Activated CD8-positive, alpha-beta T cell treated with anti-CD3 and anti-CD28 coated beads for 36 hours (primary cell): ENCODE results near the gene DNAH6. TPM values are rescaled to one million over a fixed set of nuclear protein-coding genes. Genes with fewer than 3 reads are reported as not detected.

Source experiments
- ATAC-seq: fragments of 200-7000 bp; cut with Tn5 transposase; one replicate; pipeline ENCODE4 v1.10.0; 2021; ENCODE audit warnings: mild to moderate bottlenecking, moderate library complexity
- CTCF ChIA-PET: fragments of 350-600 bp; sonication (Branson Sonifier 250); formaldehyde crosslinking; loops from one replicate; lab custom pipeline; 2021; ENCODE audit warnings: antibody characterized with exemption; lab: Charles Lee
- POLR2A ChIA-PET: fragments of 350-600 bp; sonication (Branson Sonifier 250); formaldehyde crosslinking; loops from one replicate; lab custom pipeline; 2021; ENCODE audit warnings: antibody characterized with exemption; lab: Charles Lee
- DNase-seq: peaks from one replicate; pipeline ENCODE4 v3.0.0-alpha.2; 2020
- H3K27ac Mint-ChIP-seq: one replicate; pipeline ENCODE4 v1.8.0; 2021; ENCODE audit warnings: mild to moderate bottlenecking, mixed read lengths
- H3K27me3 Mint-ChIP-seq: one replicate; pipeline ENCODE4 v1.8.0; 2021; ENCODE audit warnings: mixed read lengths
- H3K36me3 Mint-ChIP-seq: one replicate; pipeline ENCODE4 v1.8.0; 2021; ENCODE audit warnings: low read depth, mixed read lengths
- H3K4me1 Mint-ChIP-seq: one replicate; pipeline ENCODE4 v1.8.0; 2021; ENCODE audit warnings: low read depth, mixed read lengths
- H3K4me3 Mint-ChIP-seq: one replicate; pipeline ENCODE4 v1.8.0; 2021; ENCODE audit warnings: mild to moderate bottlenecking, moderate library complexity, mixed read lengths
- H3K9me3 Mint-ChIP-seq: one replicate; pipeline ENCODE4 v1.8.0; 2021; ENCODE audit warnings: mixed read lengths
- intact Hi-C: fragments of 100-400 bp; cut with micrococcal nuclease; formaldehyde crosslinking; loops from one replicate; pipeline ENCODE4 v1.10.0; 2022
- total RNA-seq, 2 experiments: library from RNA; stranded (reverse); gene quantifications; one replicate each; pipeline ENCODE4 v1.2.3, GENCODE V29; 2021
- TF ChIP-seq, protein P1 (sequence below): fragments of 200-600 bp; IDR thresholded peaks from one replicate; pipeline ENCODE4 v1.8.0; 2022; ENCODE audit warnings: antibody characterized with exemption, mild to moderate bottlenecking

Gene DNAH6
- total RNA-seq, 2 experiments from 2014 or later, result 0.90 to 1.3 TPM

DNA sequence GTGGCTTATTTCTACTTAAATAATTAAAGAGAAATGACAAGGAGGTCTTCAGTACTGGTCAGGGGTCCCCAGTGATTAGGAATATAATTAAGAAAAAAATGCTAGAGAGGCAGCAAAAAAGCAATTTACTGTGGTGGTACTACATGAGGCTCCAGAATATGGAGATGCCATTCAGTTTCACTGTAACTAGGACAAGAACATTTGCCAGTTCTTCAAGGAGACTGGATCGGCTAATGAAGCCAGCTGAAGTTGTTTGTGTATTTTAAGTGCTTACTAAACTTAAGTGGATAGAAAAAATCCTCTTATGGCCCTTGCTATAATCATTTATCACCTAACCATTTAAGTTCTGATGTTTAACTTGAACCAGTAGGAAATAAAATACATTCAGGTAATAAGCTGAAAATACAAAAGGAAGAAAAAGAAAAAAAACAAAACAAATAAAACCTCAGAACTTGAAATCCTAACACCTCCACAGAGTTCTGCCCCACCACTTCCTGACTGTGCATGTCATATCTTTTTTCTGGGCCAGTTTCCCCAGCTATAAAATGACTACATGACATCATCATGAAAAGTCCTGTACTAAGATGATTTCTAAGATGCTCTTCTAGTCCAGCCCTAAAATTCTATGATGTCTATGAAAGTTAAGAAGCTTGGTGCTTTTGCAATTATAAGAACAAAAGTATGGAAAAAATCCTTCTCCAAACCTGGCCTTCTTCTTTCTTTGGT lies 266.6 kb downstream of the DNAH6 start:
- H3K27ac Mint-ChIP-seq, result peak overlapping the region; percentile 90
- DNase-seq (peak; percentile 62), ATAC-seq (peak; percentile 76)
- peaks cover 18% of the 10 kb centered on the region for H3K9me3 Mint-ChIP-seq
- intact Hi-C loops, result loop anchor here (1.0 to 10.0 kb wide), 2 partner anchors 34 to 62 kb away; no protein-coding TSS in a partner anchor
- H3K36me3 Mint-ChIP-seq, result peaks cover 9% of the 10 kb centered on the region
- peak overlapping the region; percentile 36 for H3K4me3 Mint-ChIP-seq
- CTCF ChIA-PET, result interaction anchor here (0.7 to 2.3 kb wide), 5 partner anchors 13 to 143 kb away, joined by 3 to 8 read pairs (median 4); no protein-coding TSS in a partner anchor
- no peaks in the 10 kb centered on the region for H3K27me3 Mint-ChIP-seq
- POLR2A ChIA-PET, result interaction anchor here (0.7 to 1.8 kb wide), 4 partner anchors 10 to 546 kb away, joined by 3 to 9 read pairs (median 3); no protein-coding TSS in a partner anchor
- TF ChIP-seq, protein P1, sequence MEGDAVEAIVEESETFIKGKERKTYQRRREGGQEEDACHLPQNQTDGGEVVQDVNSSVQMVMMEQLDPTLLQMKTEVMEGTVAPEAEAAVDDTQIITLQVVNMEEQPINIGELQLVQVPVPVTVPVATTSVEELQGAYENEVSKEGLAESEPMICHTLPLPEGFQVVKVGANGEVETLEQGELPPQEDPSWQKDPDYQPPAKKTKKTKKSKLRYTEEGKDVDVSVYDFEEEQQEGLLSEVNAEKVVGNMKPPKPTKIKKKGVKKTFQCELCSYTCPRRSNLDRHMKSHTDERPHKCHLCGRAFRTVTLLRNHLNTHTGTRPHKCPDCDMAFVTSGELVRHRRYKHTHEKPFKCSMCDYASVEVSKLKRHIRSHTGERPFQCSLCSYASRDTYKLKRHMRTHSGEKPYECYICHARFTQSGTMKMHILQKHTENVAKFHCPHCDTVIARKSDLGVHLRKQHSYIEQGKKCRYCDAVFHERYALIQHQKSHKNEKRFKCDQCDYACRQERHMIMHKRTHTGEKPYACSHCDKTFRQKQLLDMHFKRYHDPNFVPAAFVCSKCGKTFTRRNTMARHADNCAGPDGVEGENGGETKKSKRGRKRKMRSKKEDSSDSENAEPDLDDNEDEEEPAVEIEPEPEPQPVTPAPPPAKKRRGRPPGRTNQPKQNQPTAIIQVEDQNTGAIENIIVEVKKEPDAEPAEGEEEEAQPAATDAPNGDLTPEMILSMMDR, result no peak
- peaks cover 68% of the 10 kb centered on the region for H3K4me1 Mint-ChIP-seq

DNA sequence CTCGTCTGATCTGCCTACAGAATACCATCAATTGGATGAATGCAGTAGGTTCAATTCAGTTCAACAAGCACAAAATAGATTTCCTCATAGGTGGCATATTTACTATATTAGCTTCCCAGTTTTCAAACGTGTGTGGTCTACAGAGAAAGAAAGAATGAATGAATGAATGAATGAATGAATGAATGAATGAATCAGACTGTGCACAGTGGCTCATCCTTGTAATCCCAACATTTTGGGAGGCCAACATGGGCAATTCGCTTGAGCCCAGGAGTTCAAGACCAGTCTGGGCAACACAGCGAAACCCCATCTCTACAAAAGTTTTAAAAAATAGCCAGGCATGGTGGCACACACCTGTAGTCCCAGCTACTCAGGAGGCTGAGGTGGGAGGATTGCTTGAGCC lies 269.7 kb downstream of the DNAH6 start:
- no peak for DNase-seq
- Mint-ChIP-seq H3K27me3 (no peaks in the 10 kb centered on the region), H3K4me1 (peaks cover 43% of the 10 kb centered on the region), H3K27ac (no peak overlapping the region), H3K36me3 (peaks cover 2% of the 10 kb centered on the region), H3K4me3 (no peak overlapping the region), H3K9me3 (peaks cover 8% of the 10 kb centered on the region)
- intact Hi-C loops, result loop anchor here (10.0 kb wide), 1 partner anchor 59 kb away; no protein-coding TSS in a partner anchor
- no peak for ATAC-seq
- CTCF ChIA-PET, result interaction anchor here (1.5 kb wide), 1 partner anchor 140 kb away, joined by 3 read pairs; no protein-coding TSS in a partner anchor
- POLR2A ChIA-PET, result interaction anchor here (1.3 kb wide), 1 partner anchor 35 kb away, joined by 4 read pairs; no protein-coding TSS in a partner anchor
- TF ChIP-seq, protein P1, result no peak

DNA sequence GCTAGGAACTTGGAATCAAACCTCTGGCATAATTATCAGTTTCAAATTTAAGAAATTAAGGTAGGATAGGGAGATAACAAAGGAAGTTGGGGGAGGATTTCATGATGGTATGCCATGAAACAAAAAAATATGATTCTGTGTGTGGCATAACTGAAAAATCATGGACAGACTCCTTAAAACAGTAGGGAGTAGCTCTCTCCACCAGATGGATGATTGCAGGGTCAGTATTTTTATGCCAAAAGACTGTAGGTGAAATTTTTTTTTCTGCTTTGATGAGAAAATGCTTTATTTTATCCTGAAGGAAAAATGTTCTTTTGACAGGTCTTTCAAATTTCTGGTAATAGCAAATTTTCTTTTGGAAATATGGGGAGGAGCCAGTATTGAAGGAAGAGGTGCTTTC lies 270.3 kb downstream of the DNAH6 start:
- intact Hi-C loops, result loop anchor here (10.0 kb wide), 1 partner anchor 58 kb away; no protein-coding TSS in a partner anchor
- ChIA-PET POLR2A (interaction anchor here (0.7 to 1.3 kb wide), 2 partner anchors 34 to 133 kb away, joined by 3 to 4 read pairs; no protein-coding TSS in a partner anchor), CTCF (interaction anchor here (1.5 kb wide), 1 partner anchor 140 kb away, joined by 3 read pairs; no protein-coding TSS in a partner anchor)
- H3K27me3 Mint-ChIP-seq, result no peaks in the 10 kb centered on the region
- no peak overlapping the region for H3K27ac Mint-ChIP-seq
- no peak for DNase-seq
- ATAC-seq, result no peak
- H3K9me3 Mint-ChIP-seq, result peaks cover 5% of the 10 kb centered on the region
- peaks cover 2% of the 10 kb centered on the region for H3K36me3 Mint-ChIP-seq
- no peak overlapping the region for H3K4me3 Mint-ChIP-seq
- TF ChIP-seq, protein P1, result no peak
- H3K4me1 Mint-ChIP-seq, result peaks cover 36% of the 10 kb centered on the region

DNA sequence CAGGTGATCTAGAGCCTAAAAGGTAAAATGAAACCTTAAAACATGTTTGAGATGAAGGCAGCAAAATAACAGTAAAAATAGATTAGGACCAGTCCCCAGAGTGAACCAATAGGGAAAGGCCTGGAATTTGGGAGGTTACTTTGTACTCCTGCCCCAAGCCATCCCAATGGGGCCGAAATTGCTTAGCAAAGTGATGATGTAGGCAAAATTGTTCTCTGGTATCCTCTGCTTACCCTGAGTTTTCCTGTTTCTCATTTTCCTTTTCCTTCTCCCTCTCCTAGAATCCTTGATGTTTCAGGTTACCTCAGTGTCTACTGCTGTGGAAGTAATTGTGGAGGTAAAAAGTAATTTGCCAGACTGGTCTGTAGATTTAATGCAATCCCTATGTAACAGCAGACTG lies 271.7 kb downstream of the DNAH6 start:
- ChIA-PET POLR2A (no interaction called here), CTCF (interaction anchor here (1.4 kb wide), 1 partner anchor 21 kb away, joined by 3 read pairs; no protein-coding TSS in a partner anchor)
- no peak for ATAC-seq
- TF ChIP-seq, protein P1, result no peak
- Mint-ChIP-seq H3K27me3 (no peaks in the 10 kb centered on the region), H3K4me1 (peaks cover 29% of the 10 kb centered on the region), H3K36me3 (peaks cover 3% of the 10 kb centered on the region), H3K9me3 (peaks cover 6% of the 10 kb centered on the region), H3K4me3 (no peak overlapping the region), H3K27ac (no peak overlapping the region)
- intact Hi-C loops, result loop anchor here (10.0 kb wide), 1 partner anchor 57 kb away; no protein-coding TSS in a partner anchor
- no peak for DNase-seq
